Measurements from ENCODE around the gene PCDHGC4.

PCDHGC4 gene

DNA sequence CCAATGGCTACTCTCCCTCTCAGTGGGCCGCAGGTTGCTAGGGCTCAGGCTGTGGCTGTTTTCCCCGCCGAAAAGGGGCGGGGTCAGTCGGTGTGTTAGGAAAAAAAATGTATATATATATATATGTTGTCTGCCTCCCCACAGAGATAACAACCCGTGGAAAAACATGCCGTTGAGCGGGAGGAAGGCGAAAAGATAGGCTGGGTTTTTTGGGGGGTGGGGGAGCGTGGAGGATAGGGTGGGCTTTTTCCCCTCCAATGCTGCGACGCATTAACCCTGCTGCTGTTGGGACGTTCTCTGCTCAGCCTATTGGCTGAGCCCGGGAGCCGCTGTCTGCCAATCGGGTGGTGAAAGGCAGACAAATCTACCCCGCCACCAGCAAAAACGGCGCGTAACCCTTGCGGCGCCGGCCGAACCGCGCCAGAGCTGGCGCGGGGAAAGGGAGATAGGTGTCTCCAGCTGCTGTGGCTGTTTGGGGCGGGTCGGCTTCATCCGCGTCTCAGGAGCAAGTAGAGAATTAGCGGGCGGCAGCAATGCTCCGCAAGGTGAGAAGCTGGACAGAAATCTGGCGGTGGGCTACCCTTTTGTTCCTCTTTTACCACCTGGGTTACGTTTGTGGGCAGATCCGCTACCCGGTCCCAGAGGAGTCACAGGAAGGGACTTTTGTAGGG lies at the start of gene PCDHGC4:
Gene PCDHGC4 (plus strand): TSS at position 390 of the 671 bp plus-strand sequence. CDS start 144 bp downstream, at position 534.
- in situ Hi-C loops (cut with HindIII; ENCODE audit: low sequenced_read_pairs): no loop called here

GRCh38 chr5:141437221-141437620 lies 47.6 kb upstream of the PCDHGC4 start:
- in situ Hi-C loops (cut with HindIII; ENCODE audit: low sequenced_read_pairs): no loop called here

GRCh38 chr5:141439411-141440141 lies 45.3 kb upstream of the PCDHGC4 start:
- in situ Hi-C loops (cut with HindIII; ENCODE audit: low sequenced_read_pairs): no loop called here

DNA sequence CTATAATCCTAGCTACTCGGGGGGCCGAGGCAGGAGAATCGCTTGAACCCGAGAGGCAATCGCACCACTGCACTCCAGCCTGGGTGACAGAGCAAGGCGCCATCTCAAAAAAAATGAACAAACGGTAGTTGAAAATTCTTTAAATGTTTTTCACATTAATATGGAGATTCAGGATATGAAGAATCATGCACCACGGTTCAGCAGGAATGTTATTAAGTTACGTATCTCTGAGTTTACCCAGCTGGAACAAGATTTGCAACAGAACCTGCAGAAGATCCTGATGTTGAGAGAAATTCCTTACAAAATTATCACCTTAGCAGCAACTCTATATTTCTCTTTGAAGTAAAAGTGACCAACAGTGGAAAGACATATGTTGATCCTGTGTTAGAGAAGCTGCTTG lies 44.5 kb upstream of the PCDHGC4 start:
- in situ Hi-C loops (cut with HindIII; ENCODE audit: low sequenced_read_pairs): no loop called here

GRCh38 chr5:141441571-141442170 lies 43.2 kb upstream of the PCDHGC4 start:
- in situ Hi-C loops (cut with HindIII; ENCODE audit: low sequenced_read_pairs): no loop called here

- in situ Hi-C loops (cut with HindIII; ENCODE audit: low sequenced_read_pairs): loop anchor here (10.0 kb wide), 1 partner anchor 59 kb away; no protein-coding TSS in a partner anchor
These were observed 19.5 kb upstream of the PCDHGC4 start for GRCh38 chr5:141465351-141465750.

- in situ Hi-C loops (cut with HindIII; ENCODE audit: low sequenced_read_pairs): no loop called here
These were observed 9.2 kb upstream of the PCDHGC4 start, which contains the start of gene PCDHGC3 for GRCh38 chr5:141475625-141476131. Gene PCDHGC3, plus strand, starts transcription at chr5:141475966. Its CDS starts 151 bp downstream, at chr5:141476117.

DNA sequence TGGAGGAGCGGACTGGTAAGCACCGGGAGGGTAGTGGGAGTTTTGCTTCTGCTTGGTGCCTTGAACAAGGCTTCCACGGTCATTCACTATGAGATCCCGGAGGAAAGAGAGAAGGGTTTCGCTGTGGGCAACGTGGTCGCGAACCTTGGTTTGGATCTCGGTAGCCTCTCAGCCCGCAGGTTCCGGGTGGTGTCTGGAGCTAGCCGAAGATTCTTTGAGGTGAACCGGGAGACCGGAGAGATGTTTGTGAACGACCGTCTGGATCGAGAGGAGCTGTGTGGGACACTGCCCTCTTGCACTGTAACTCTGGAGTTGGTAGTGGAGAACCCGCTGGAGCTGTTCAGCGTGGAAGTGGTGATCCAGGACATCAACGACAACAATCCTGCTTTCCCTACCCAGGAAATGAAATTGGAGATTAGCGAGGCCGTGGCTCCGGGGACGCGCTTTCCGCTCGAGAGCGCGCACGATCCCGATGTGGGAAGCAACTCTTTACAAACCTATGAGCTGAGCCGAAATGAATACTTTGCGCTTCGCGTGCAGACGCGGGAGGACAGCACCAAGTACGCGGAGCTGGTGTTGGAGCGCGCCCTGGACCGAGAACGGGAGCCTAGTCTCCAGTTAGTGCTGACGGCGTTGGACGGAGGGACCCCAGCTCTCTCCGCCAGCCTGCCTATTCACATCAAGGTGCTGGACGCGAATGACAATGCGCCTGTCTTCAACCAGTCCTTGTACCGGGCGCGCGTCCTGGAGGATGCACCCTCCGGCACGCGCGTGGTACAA lies 8.5 kb upstream of the PCDHGC4 start:
- in situ Hi-C loops (cut with HindIII; ENCODE audit: low sequenced_read_pairs): no loop called here

DNA sequence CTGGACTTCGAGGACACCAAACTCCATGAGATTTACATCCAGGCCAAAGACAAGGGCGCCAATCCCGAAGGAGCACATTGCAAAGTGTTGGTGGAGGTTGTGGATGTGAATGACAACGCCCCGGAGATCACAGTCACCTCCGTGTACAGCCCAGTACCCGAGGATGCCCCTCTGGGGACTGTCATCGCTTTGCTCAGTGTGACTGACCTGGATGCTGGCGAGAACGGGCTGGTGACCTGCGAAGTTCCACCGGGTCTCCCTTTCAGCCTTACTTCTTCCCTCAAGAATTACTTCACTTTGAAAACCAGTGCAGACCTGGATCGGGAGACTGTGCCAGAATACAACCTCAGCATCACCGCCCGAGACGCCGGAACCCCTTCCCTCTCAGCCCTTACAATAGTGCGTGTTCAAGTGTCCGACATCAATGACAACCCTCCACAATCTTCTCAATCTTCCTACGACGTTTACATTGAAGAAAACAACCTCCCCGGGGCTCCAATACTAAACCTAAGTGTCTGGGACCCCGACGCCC lies 7.7 kb upstream of the PCDHGC4 start:
- in situ Hi-C loops (cut with HindIII; ENCODE audit: low sequenced_read_pairs): no loop called here

DNA sequence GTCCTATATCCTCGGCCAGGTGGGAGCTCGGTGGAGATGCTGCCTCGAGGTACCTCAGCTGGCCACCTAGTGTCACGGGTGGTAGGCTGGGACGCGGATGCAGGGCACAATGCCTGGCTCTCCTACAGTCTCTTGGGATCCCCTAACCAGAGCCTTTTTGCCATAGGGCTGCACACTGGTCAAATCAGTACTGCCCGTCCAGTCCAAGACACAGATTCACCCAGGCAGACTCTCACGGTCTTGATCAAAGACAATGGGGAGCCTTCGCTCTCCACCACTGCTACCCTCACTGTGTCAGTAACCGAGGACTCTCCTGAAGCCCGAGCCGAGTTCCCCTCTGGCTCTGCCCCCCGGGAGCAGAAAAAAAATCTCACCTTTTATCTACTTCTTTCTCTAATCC lies 7.0 kb upstream of the PCDHGC4 start:
- in situ Hi-C loops (cut with HindIII; ENCODE audit: low sequenced_read_pairs): no loop called here

- in situ Hi-C loops (cut with HindIII; ENCODE audit: low sequenced_read_pairs): no loop called here
These were observed 6.4 kb upstream of the PCDHGC4 start for GRCh38 chr5:141478321-141478945.

GRCh38 chr5:141479776-141480175 lies 5.1 kb upstream of the PCDHGC4 start:
- in situ Hi-C loops (cut with HindIII; ENCODE audit: low sequenced_read_pairs): no loop called here

- in situ Hi-C loops (cut with HindIII; ENCODE audit: low sequenced_read_pairs): no loop called here
These were observed 928 bp upstream of the PCDHGC4 start for GRCh38 chr5:141483902-141484301.

GRCh38 chr5:141484310-141484640 lies 555 bp upstream of the PCDHGC4 start:
- in situ Hi-C loops (cut with HindIII; ENCODE audit: low sequenced_read_pairs): no loop called here

DNA sequence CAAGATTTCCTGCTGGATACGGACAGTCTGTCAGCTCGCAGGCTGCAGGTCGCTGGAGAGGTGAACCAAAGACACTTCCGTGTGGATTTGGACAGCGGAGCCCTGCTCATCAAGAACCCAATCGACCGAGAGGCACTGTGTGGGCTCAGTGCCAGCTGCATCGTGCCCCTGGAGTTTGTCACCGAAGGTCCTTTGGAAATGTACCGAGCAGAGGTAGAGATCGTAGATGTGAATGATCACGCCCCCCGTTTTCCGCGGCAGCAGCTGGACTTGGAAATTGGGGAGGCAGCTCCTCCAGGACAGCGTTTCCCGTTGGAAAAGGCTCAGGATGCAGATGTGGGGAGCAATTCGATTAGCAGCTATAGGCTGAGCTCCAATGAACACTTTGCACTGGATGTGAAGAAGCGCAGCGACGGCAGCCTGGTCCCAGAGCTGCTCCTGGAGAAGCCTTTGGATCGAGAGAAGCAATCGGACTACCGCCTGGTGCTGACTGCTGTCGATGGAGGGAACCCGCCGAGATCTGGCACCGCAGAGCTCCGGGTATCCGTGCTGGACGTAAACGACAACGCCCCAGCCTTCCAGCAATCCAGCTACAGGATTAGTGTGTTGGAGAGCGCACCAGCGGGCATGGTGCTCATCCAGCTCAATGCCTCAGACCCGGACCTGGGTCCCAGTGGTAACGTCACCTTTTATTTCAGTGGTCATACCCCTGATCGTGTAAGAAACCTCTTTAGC lies 658 bp downstream of the PCDHGC4 start:
- in situ Hi-C loops (cut with HindIII; ENCODE audit: low sequenced_read_pairs): no loop called here

GRCh38 chr5:141486091-141486490 lies 1.3 kb downstream of the PCDHGC4 start:
- in situ Hi-C loops (cut with HindIII; ENCODE audit: low sequenced_read_pairs): no loop called here

DNA sequence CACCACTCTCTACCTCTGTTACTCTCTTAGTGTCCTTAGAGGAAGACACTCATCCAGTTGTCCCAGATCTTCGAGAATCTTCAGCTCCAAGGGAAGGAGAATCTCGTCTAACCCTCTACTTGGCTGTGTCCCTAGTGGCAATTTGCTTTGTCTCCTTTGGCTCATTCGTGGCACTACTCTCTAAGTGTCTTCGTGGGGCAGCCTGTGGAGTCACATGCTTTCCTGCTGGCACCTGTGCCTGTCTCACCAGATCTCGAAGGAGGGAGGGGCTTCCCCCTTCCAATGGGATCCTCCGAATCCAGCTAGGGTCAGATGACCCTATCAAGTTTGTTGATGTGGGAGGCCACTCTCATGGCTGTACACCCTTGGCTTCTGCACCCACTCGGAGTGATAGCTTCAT lies 2.3 kb downstream of the PCDHGC4 start:
- in situ Hi-C loops (cut with HindIII; ENCODE audit: low sequenced_read_pairs): no loop called here

- in situ Hi-C loops (cut with HindIII; ENCODE audit: low sequenced_read_pairs): no loop called here
These were observed 4.0 kb downstream of the PCDHGC4 start, which contains the start of gene PCDHGC5 for GRCh38 chr5:141488591-141489561. Gene PCDHGC5, plus strand, starts transcription at chr5:141489081. Its CDS starts 160 bp downstream, at chr5:141489241.

All from DLD1 (cell line).